Coronary artery (tissue), 2 donors: ENCODE data around the gene KLHL30.

ENCODE experiments used
- DNase-seq: peaks from one replicate; pipeline ENCODE4 v3.0.0-alpha.2; 2017; ENCODE audit warnings: low spot score
- H3K27ac ChIP-seq, 2 donors: fragments of 200-600 bp; sonication (generic); one replicate each; pipeline ENCODE4 v1.5.1; 2016 to 2019
- H3K4me3 ChIP-seq: fragments of 200-600 bp; sonication (generic); 2 replicates; pipeline ENCODE4 v1.5.1; 2016; ENCODE audit warnings: mild to moderate bottlenecking, moderate library complexity
- CTCF ChIP-seq: fragments of 200-600 bp; sonication (generic); IDR thresholded peaks from one replicate; pipeline ENCODE4 v1.5.1; 2019; ENCODE audit warnings: antibody characterized with exemption

Gene KLHL30

GRCh38 chr2:238119756-238120462, 18.6 kb upstream of the KLHL30 start:
- no peak for DNase-seq
- H3K27ac ChIP-seq, result no peak overlapping the region
- no peak overlapping the region for H3K4me3 ChIP-seq
- no peak for TF ChIP-seq CTCF

- TF ChIP-seq CTCF, result no peak
- DNase-seq, result no peak
- no peak overlapping the region for H3K4me3 ChIP-seq
- no peak overlapping the region for H3K27ac ChIP-seq
Observed at GRCh38 chr2:238120463-238121298, 17.8 kb upstream of the KLHL30 start.

GRCh38 chr2:238121511-238122286, 16.8 kb upstream of the KLHL30 start:
- no peak for TF ChIP-seq CTCF
- H3K27ac ChIP-seq, result no peak overlapping the region
- DNase-seq, result no peak
- no peak overlapping the region for H3K4me3 ChIP-seq

GRCh38 chr2:238122287-238123217, 15.9 kb upstream of the KLHL30 start:
- no peak for DNase-seq
- no peak overlapping the region for H3K27ac ChIP-seq
- H3K4me3 ChIP-seq, result no peak overlapping the region
- TF ChIP-seq CTCF, result no peak

- no peak for TF ChIP-seq CTCF
- DNase-seq, result no peak
- Histone ChIP-seq H3K4me3 (no peak overlapping the region), H3K27ac (no peak overlapping the region)
Observed at GRCh38 chr2:238123218-238123971, 15.1 kb upstream of the KLHL30 start.
